Measurements from ENCODE around the gene UPF1. TPM values are rescaled to one million over a fixed set of nuclear protein-coding genes. Genes with fewer than 3 reads are reported as not detected.
A peak's percentile ranks its signal among the peaks of the same experiment; 100 is the strongest.
"Not testable (repeated sequence)": the region's sequence is repeated elsewhere in the genome, so short reads cannot be mapped to it uniquely, and the experiment has no call there.

The UPF1 gene
- total and polyA plus RNA-seq, 2 experiments from 2014 or later, result 36.4 to 121 TPM

- H3K27ac ChIP-seq, result no peak overlapping the region
- no peaks in the 10 kb centered on the region for H3K4me1 ChIP-seq (ENCODE audit: low read depth)
- no peak overlapping the region for H3K4me3 ChIP-seq
- peaks cover 3% of the 10 kb centered on the region for H3K36me3 ChIP-seq
- H3K9me3 ChIP-seq (ENCODE audit: low read depth), result no peaks in the 10 kb centered on the region
- DNase-seq (ENCODE audit: low read depth in 1 of 2, low spot score in 1 of 2), result no peak
- H3K27me3 ChIP-seq, result no peaks in the 10 kb centered on the region
- TF ChIP-seq CTCF (IDR thresholded peaks at IDR 0.05; ENCODE audit: low read depth, low read length), result no peak
Observed at GRCh38 chr19:18910801-18911436, 79.2 kb downstream of the UPF1 start.

DNA sequence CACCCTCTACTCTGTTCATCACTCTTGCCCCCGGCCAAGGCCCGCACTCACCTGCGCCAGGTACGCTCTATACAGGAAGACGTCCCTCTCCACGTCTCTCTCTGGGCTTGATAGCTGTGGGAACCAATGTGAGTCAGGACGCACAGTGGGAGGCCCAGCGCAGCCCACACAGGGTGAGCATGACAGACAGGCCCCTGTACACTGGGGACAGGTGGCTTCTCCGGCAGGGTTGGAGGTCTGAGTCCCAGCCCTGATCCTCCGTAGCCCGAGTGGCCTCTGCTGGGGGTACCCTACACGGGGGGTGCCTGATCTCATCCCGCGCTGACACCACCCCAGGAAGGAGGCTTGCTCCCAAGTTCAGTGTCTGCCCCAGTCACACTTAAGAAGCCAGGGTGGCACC is 81.2 kb downstream of the UPF1 start:
- Histone ChIP-seq H3K4me3 (no peak overlapping the region), H3K9me3 (ENCODE audit: low read depth) (no peaks in the 10 kb centered on the region), H3K27me3 (no peaks in the 10 kb centered on the region), H3K36me3 (no peaks in the 10 kb centered on the region), H3K4me1 (ENCODE audit: low read depth) (no peaks in the 10 kb centered on the region), H3K27ac (no peak overlapping the region)
- no peak for TF ChIP-seq CTCF (IDR thresholded peaks at IDR 0.05; ENCODE audit: low read depth, low read length)
- no peak for DNase-seq (ENCODE audit: low read depth in 1 of 2, low spot score in 1 of 2)

DNA sequence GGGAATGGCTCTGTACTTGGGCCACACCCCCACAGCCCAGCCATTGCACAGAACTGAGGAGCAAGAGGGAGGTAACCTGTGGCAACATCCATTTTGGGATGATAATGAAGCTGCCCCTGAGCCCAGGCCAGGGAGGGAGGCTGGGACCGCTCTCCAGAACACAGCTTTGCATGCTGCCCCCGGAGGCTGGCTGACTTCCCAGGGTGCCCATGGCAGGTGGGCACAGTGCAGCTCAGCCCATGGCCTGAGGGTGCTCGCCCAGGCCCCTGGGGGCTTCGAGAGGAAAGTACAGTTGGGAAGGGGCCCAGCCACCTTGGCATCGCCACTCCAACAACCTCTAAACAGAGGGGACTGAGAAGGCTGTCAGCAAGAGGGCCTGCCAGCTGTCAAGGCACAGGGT is 81.7 kb downstream of the UPF1 start:
- H3K36me3 ChIP-seq, result no peaks in the 10 kb centered on the region
- TF ChIP-seq CTCF (IDR thresholded peaks at IDR 0.05; ENCODE audit: low read depth, low read length), result no peak
- no peaks in the 10 kb centered on the region for H3K27me3 ChIP-seq
- peaks cover 4% of the 10 kb centered on the region for H3K4me1 ChIP-seq (ENCODE audit: low read depth)
- H3K27ac ChIP-seq, result no peak overlapping the region
- no peaks in the 10 kb centered on the region for H3K9me3 ChIP-seq (ENCODE audit: low read depth)
- DNase-seq (ENCODE audit: low read depth in 1 of 2, low spot score in 1 of 2), result no peak
- no peak overlapping the region for H3K4me3 ChIP-seq

GRCh38 chr19:18915639-18916038 is 83.9 kb downstream of the UPF1 start:
- DNase-seq (ENCODE audit: low read depth in 1 of 2, low spot score in 1 of 2), result peak; percentile 40 to 43

GRCh38 chr19:18917593-18917992 is 85.8 kb downstream of the UPF1 start:
- not testable (repeated sequence) for H3K27ac ChIP-seq; H3K4me3 ChIP-seq; H3K27me3 ChIP-seq; DNase-seq (ENCODE audit: low read depth in 1 of 2, low spot score in 1 of 2); H3K9me3 ChIP-seq (ENCODE audit: low read depth); H3K4me1 ChIP-seq (ENCODE audit: low read depth); H3K36me3 ChIP-seq

More at GRCh38 chr19:18915639-18916038, 83.9 kb downstream of the UPF1 start:
- TF ChIP-seq CTCF (IDR thresholded peaks at IDR 0.05; ENCODE audit: low read depth, low read length), result peak; percentile 20
- Histone ChIP-seq H3K27ac (no peak overlapping the region), H3K4me3 (no peak overlapping the region), H3K27me3 (no peaks in the 10 kb centered on the region), H3K36me3 (no peaks in the 10 kb centered on the region), H3K4me1 (ENCODE audit: low read depth) (peaks cover 4% of the 10 kb centered on the region), H3K9me3 (ENCODE audit: low read depth) (no peaks in the 10 kb centered on the region)

Other genes with a start within 250 kb of the UPF1 start
- 130 and 133 TPM in 2 replicates for gene REX1BD, start 243.2 kb upstream of the UPF1 start, total RNA-seq
- 141 and 179 TPM in 2 replicates for gene REX1BD, start 243.2 kb upstream of the UPF1 start, polyA plus RNA-seq
- gene CRLF1, start 225.2 kb upstream of the UPF1 start, total RNA-seq, result 0.14 and 0.69 TPM in 2 replicates
- gene CRLF1, start 225.2 kb upstream of the UPF1 start, polyA plus RNA-seq, result 0.89 and 1.2 TPM in 2 replicates
- 0.74 and 1.6 TPM in 2 replicates for gene TMEM59L, start 219.1 kb upstream of the UPF1 start, total RNA-seq
- 2.0 and 2.4 TPM in 2 replicates for gene TMEM59L, start 219.1 kb upstream of the UPF1 start, polyA plus RNA-seq
- gene KLHL26, start 194.9 kb upstream of the UPF1 start, total RNA-seq, result 8.6 and 9.5 TPM in 2 replicates
- 8.0 and 8.2 TPM in 2 replicates for gene KLHL26, start 194.9 kb upstream of the UPF1 start, polyA plus RNA-seq
- gene CRTC1, start 148.3 kb upstream of the UPF1 start, total RNA-seq, result 12.8 and 13.8 TPM in 2 replicates
- gene CRTC1, start 148.3 kb upstream of the UPF1 start, polyA plus RNA-seq, result 4.0 and 5.8 TPM in 2 replicates
- 0.07 and 0.09 TPM in 2 replicates for gene COMP, start 40.7 kb upstream of the UPF1 start, total RNA-seq
- 0.46 TPM in 1 of 2 replicates, not detected in the other for gene COMP, start 40.7 kb upstream of the UPF1 start, polyA plus RNA-seq
- 15.2 and 16.1 TPM in 2 replicates for gene CERS1, start 64.2 kb downstream of the UPF1 start, total RNA-seq
- gene CERS1, start 64.2 kb downstream of the UPF1 start, polyA plus RNA-seq, result 29.3 and 30.9 TPM in 2 replicates
- 306 and 478 TPM in 2 replicates for gene COPE, start 87.4 kb downstream of the UPF1 start, total RNA-seq
- gene COPE, start 87.4 kb downstream of the UPF1 start, polyA plus RNA-seq, result 417 and 523 TPM in 2 replicates
- gene DDX49, start 87.8 kb downstream of the UPF1 start, total RNA-seq, result 57.6 and 65.4 TPM in 2 replicates
- gene DDX49, start 87.8 kb downstream of the UPF1 start, polyA plus RNA-seq, result 42.8 and 48.5 TPM in 2 replicates
- 55.8 and 62.7 TPM in 2 replicates for gene HOMER3, start 109.3 kb downstream of the UPF1 start, total RNA-seq
- 47.0 and 49.0 TPM in 2 replicates for gene HOMER3, start 109.3 kb downstream of the UPF1 start, polyA plus RNA-seq
- 90.1 and 126 TPM in 2 replicates for gene SUGP2, start 201.6 kb downstream of the UPF1 start, total RNA-seq
- 120 and 145 TPM in 2 replicates for gene SUGP2, start 201.6 kb downstream of the UPF1 start, polyA plus RNA-seq
- 34.6 and 42.2 TPM in 2 replicates for gene ARMC6, start 201.6 kb downstream of the UPF1 start, total RNA-seq
- 22.7 and 31.0 TPM in 2 replicates for gene ARMC6, start 201.6 kb downstream of the UPF1 start, polyA plus RNA-seq
- 22.4 and 30.4 TPM in 2 replicates for gene SLC25A42, start 232.0 kb downstream of the UPF1 start, total RNA-seq
- gene SLC25A42, start 232.0 kb downstream of the UPF1 start, polyA plus RNA-seq, result 28.7 and 31.3 TPM in 2 replicates

All from cardiac muscle cell (in vitro differentiated cells and primary cell).